Spleen (tissue), 11 donors: ENCODE results near the gene LRP10. TPM values are rescaled to one million over a fixed set of nuclear protein-coding genes. Genes with fewer than 3 reads are reported as not detected.
A peak's percentile ranks its signal among the peaks of the same experiment; 100 is the strongest.

Source experiments
- DNase-seq: peaks from one replicate; pipeline ENCODE4 v3.0.0-alpha.2; 2020
- H3K27ac ChIP-seq, 8 donors: fragments of 200-600 bp; sonication (generic) in 7 of 8; 1 replicate in 4 of 8; 2 replicates in 4 of 8; pipeline versions ENCODE4 v1.5.0 to v1.8.0; 2016 to 2021; ENCODE audit warnings: inconsistent platforms in 4 of 8, mild to moderate bottlenecking in 4 of 8, moderate library complexity in 1 of 8
- H3K27me3 ChIP-seq, 7 donors: fragments of 200-600 bp; sonication (generic) in 6 of 7; replicated peaks in 1 of 7; 1 replicate in 4 of 7; 2 replicates in 3 of 7; pipeline versions ENCODE4 v1.5.0 to v1.8.0; 2016 to 2021; ENCODE audit warnings: inconsistent platforms in 3 of 7, mild to moderate bottlenecking in 1 of 7
- H3K36me3 ChIP-seq, 6 donors: fragments of 200-600 bp; sonication (generic) in 5 of 6; 1 replicate in 4 of 6; 2 replicates in 2 of 6; pipeline versions ENCODE4 v1.5.0 to v1.8.0; 2016 to 2021; ENCODE audit warnings: inconsistent platforms in 2 of 6
- H3K4me1 ChIP-seq, 6 donors: fragments of 200-600 bp; sonication (generic) in 5 of 6; 1 replicate in 3 of 6; 2 replicates in 3 of 6; pipeline versions ENCODE4 v1.5.0 to v1.8.0; 2016 to 2021; ENCODE audit warnings: inconsistent platforms in 3 of 6
- H3K4me3 ChIP-seq, 8 donors: fragments of 200-600 bp; sonication (generic) in 7 of 8; 1 replicate in 4 of 8; 2 replicates in 4 of 8; pipeline versions ENCODE4 v1.5.0 to v1.8.0; 2016 to 2021; ENCODE audit warnings: inconsistent platforms in 4 of 8, mild to moderate bottlenecking in 4 of 8, moderate library complexity in 2 of 8
- H3K9me3 ChIP-seq, 8 donors: fragments of 200-600 bp; sonication (generic) in 7 of 8; 1 replicate in 4 of 8; 2 replicates in 4 of 8; pipeline versions ENCODE4 v1.5.0 to v1.8.0; 2016 to 2021; ENCODE audit warnings: inconsistent platforms in 4 of 8
- CTCF ChIP-seq, 11 experiments: fragments of 200-600 bp in 7 of 11; fragments of 450-650 bp in 4 of 11; sonication (generic) in 4 of 11; IDR thresholded peaks in 8 of 11; conservative IDR thresholded peaks in 3 of 11; 1 replicate in 7 of 11; 2 replicates in 4 of 11; pipeline versions ENCODE4 v1.4.0 to v1.8.0; 2016 to 2021; ENCODE audit warnings: antibody characterized with exemption in 11 of 11, inconsistent platforms in 4 of 11, mild to moderate bottlenecking in 1 of 11
- POLR2A ChIP-seq, 3 donors: fragments of 450-650 bp; IDR thresholded peaks; one replicate each; pipeline ENCODE4 v1.5.1; 2017; ENCODE audit warnings: antibody characterized with exemption in 3 of 3, mild to moderate bottlenecking in 1 of 3
- POLR2AphosphoS5 ChIP-seq, 3 donors: sonication (generic); formaldehyde crosslinking; IDR thresholded peaks; one replicate each; pipeline ENCODE4 v1.5.1; 2017; ENCODE audit warnings: antibody characterized with exemption in 3 of 3
- WGBS, 5 donors: extraction: QIAGEN DNeasy Blood & Tissue Kit in 3 of 5; methylation state at CpG; one replicate each; pipeline versions ENCODE4 v1.1.5 to v1.1.7; 2013 to 2018; 5-methylcytosine and 5-hydroxymethylcytosine counted together
- intact Hi-C: fragments of 100-400 bp; cut with DNase I; formaldehyde crosslinking; loops from one replicate; pipeline ENCODE4 v1.15.0; 2023; ENCODE audit warnings: low total_unique reads
- polyA plus RNA-seq, 3 donors: library from polyadenylated mRNA; stranded (reverse); fragments of 200-250 nt; gene quantifications; one replicate each; pipeline ENCODE4 v1.2.1, GENCODE V29; 2013
- total RNA-seq, 7 donors: library from RNA; depleted of rRNA in 3 of 7; stranded (reverse); fragments of >200 nt in 3 of 7; fragmentation: NEBNext Ultra II Directional in 4 of 7; extraction: Animal tissue kit (Norgen Biotek cat#: 25700) in 4 of 7; gene quantifications; one replicate each; pipeline versions ENCODE4 v1.1.0 to v1.2.1, GENCODE V29; 2016 to 2021
- donor health status: healthy with polysubstance abuse.
- donor health status: DM: no; HTN: no; CAD: no; lungs with moderate emphysema.
- donor health status: DM: no; HTN: no; CAD: no.
- donor health status: Bipolar disorder and iron deficiency.
- donor health status: healthy.
- donor health status: DM: no; HTN: no; CAD: no.
- donor health status: DM: yes; HTN: yes; CAD: no.

Gene LRP10
- total and polyA plus RNA-seq, 10 donors, result 7.9 to 205 (median 105) TPM

DNA sequence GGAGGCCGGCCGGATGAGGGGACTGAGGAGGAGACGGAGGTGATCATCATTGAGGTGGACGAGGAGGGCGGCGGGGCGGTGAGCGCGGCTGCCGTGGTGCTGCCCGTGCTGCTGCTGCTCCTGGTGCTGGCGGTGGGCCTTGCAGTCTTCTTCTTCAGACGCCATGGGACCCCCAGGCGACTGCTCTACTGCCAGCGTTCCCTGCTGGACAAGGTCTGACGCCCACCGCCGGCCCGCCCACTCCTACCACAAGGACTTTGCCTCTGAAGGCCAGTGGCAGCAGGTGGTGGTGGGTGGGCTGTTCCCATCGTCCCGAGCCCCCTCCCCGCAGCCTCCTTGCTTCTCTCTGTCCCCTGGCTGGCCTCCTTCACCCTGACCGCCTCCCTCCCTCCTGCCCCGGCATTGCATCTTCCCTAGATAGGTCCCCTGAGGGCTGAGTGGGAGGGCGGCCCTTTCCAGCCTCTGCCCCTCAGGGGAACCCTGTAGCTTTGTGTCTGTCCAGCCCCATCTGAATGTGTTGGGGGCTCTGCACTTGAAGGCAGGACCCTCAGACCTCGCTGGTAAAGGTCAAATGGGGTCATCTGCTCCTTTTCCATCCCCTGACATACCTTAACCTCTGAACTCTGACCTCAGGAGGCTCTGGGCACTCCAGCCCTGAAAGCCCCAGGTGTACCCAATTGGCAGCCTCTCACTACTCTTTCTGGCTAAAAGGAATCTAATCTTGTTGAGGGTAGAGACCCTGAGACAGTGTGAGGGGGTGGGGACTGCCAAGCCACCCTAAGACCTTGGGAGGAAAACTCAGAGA, 25.5 kb upstream of the LRP10 start:
- Histone ChIP-seq H3K36me3 (peaks cover 0 to 63% (median 29%) of the 10 kb centered on the region in 6 donors), H3K9me3 (no peaks in the 10 kb centered on the region), H3K4me3 (no peak overlapping the region), H3K4me1 (peaks cover 9 to 80% (median 46%) of the 10 kb centered on the region in 6 donors), H3K27me3 (peaks cover 0 to 14% (median 0%) of the 10 kb centered on the region in 7 donors), H3K27ac (peak overlapping the region in 6 of 8 donors; percentile 26 to 82 (median 72))
- TF ChIP-seq CTCF (IDR thresholded peaks at IDR 0.05 in 8 of 11, conservative IDR thresholded peaks at IDR 0.05 in 3 of 11) (no peak), POLR2AphosphoS5 (IDR thresholded peaks at IDR 0.05) (peak in 2 of 3 donors; percentile 13 to 36)
- DNase-seq, result no peak
- 81 to 89% (median 87%) methylated on average over 23 to 26 of the region's 26 CpGs for WGBS, 5 donors
- intact Hi-C loops, result no loop called here

DNA sequence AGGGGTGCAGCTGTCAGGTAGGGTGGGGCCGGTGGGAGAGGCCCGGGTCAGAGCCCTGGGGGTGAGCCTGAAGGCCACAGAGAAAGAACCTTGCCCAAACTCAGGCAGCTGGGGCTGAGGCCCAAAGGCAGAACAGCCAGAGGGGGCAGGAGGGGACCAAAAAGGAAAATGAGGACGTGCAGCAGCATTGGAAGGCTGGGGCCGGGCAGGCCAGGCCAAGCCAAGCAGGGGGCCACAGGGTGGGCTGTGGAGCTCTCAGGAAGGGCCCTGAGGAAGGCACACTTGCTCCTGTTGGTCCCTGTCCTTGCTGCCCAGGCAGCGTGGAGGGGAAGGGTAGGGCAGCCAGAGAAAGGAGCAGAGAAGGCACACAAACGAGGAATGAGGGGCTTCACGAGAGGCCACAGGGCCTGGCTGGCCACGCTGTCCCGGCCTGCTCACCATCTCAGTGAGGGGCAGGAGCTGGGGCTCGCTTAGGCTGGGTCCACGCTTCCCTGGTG, 24.7 kb upstream of the LRP10 start:
- H3K9me3 ChIP-seq, result no peaks in the 10 kb centered on the region
- H3K36me3 ChIP-seq, result peaks cover 0 to 54% (median 25%) of the 10 kb centered on the region in 6 donors
- DNase-seq, result no peak
- peaks cover 15 to 80% (median 51%) of the 10 kb centered on the region in 6 donors for H3K4me1 ChIP-seq
- intact Hi-C loops, result no loop called here
- no peak overlapping the region for H3K4me3 ChIP-seq
- 73 to 84% (median 78%) methylated on average over 11 of the region's 11 CpGs for WGBS, 5 donors
- peak in 1 of 3 donors; percentile 20 for TF ChIP-seq POLR2AphosphoS5 (IDR thresholded peaks at IDR 0.05)
- TF ChIP-seq POLR2A (IDR thresholded peaks at IDR 0.05), result no peak
- no peak for TF ChIP-seq CTCF (IDR thresholded peaks at IDR 0.05 in 8 of 11, conservative IDR thresholded peaks at IDR 0.05 in 3 of 11)
- peaks cover 0 to 14% (median 0%) of the 10 kb centered on the region in 7 donors for H3K27me3 ChIP-seq
- H3K27ac ChIP-seq, result peak overlapping the region in 7 of 8 donors; percentile 26 to 82 (median 69)

GRCh38 chr14:22847661-22848341, 23.7 kb upstream of the LRP10 start:
- WGBS, 5 donors, result 28 to 55% (median 38%) methylated on average over 14 of the region's 14 CpGs
- intact Hi-C loops, result no loop called here
- no peak for DNase-seq
- peaks cover 0 to 45% (median 16%) of the 10 kb centered on the region in 6 donors for H3K36me3 ChIP-seq
- peaks cover 18 to 77% (median 55%) of the 10 kb centered on the region in 6 donors for H3K4me1 ChIP-seq
- H3K4me3 ChIP-seq, result no peak overlapping the region
- TF ChIP-seq POLR2A (IDR thresholded peaks at IDR 0.05) (no peak), POLR2AphosphoS5 (IDR thresholded peaks at IDR 0.05) (no peak), CTCF (IDR thresholded peaks at IDR 0.05 in 8 of 11, conservative IDR thresholded peaks at IDR 0.05 in 3 of 11) (no peak)
- peak overlapping the region; percentile 43 to 82 (median 68) for H3K27ac ChIP-seq
- H3K27me3 ChIP-seq, result peaks cover 0 to 14% (median 0%) of the 10 kb centered on the region in 7 donors
- no peaks in the 10 kb centered on the region for H3K9me3 ChIP-seq
